Stomach (tissue), 4 donors: ENCODE measurements around the gene GNAT2.

ENCODE experiments used
- CTCF ChIP-seq, 7 experiments: fragments of 450-650 bp in 4 of 7; fragments of 200-600 bp in 3 of 7; sonication (generic) in 3 of 7; IDR thresholded peaks; one replicate each; pipeline ENCODE4 v1.5.1; 2016 to 2019; ENCODE audit warnings: antibody characterized with exemption in 7 of 7, control low read depth in 2 of 7, mild to moderate bottlenecking in 1 of 7
- POLR2A ChIP-seq, 4 donors: fragments of 450-650 bp; IDR thresholded peaks; one replicate each; pipeline ENCODE4 v1.6.1; 2016; ENCODE audit warnings: antibody characterized with exemption in 4 of 4, control low read depth in 2 of 4, mild to moderate bottlenecking in 1 of 4, moderate library complexity in 1 of 4

- TF ChIP-seq POLR2A (IDR thresholded peaks at IDR 0.05) (no peak), CTCF (IDR thresholded peaks at IDR 0.05) (no peak)
Observed at GRCh38 chr1:109626682-109627408, 7.4 kb upstream of the GNAT2 start.
